ENCODE results near the gene ZNF620.

GRCh38 chr3:40465456-40465855, 40.4 kb upstream of the ZNF620 start:
- no peak for TF ChIP-seq CTCF (IDR thresholded peaks at IDR 0.05)
- TF ChIP-seq POLR2A (IDR thresholded peaks at IDR 0.05): no peak

All from body of pancreas (tissue), 4 donors.